OCI-M2 (cell line): ENCODE results near the gene KIRREL3.
"Not testable (repeated sequence)": the region's sequence is repeated elsewhere in the genome, so short reads cannot be mapped to it uniquely, and the experiment has no call there.

Source experiments
- DNase-seq: peaks from one replicate; lab custom pipeline; 2025; ENCODE audit not compliant: unreplicated experiment; lab: John Stamatoyannopoulos, UW

KIRREL3 gene

GRCh38 chr11:126396266-126396665 lies 604.3 kb downstream of the KIRREL3 start:
- not testable (repeated sequence) for DNase-seq

GRCh38 chr11:126395784-126396183 lies 604.8 kb downstream of the KIRREL3 start:
- not testable (repeated sequence) for DNase-seq

GRCh38 chr11:126394634-126395072 lies 605.9 kb downstream of the KIRREL3 start:
- DNase-seq: not testable (repeated sequence)

GRCh38 chr11:126394036-126394435 lies 606.5 kb downstream of the KIRREL3 start:
- no peak for DNase-seq

GRCh38 chr11:126393143-126393542 lies 607.4 kb downstream of the KIRREL3 start:
- DNase-seq: no peak

- no peak for DNase-seq
Measured at GRCh38 chr11:126392633-126393013, 607.9 kb downstream of the KIRREL3 start.

- no peak for DNase-seq
Measured at GRCh38 chr11:126391970-126392632, 608.5 kb downstream of the KIRREL3 start.

GRCh38 chr11:126391286-126391954 lies 609.1 kb downstream of the KIRREL3 start:
- no peak for DNase-seq

GRCh38 chr11:126390272-126390867 lies 610.2 kb downstream of the KIRREL3 start:
- no peak for DNase-seq

GRCh38 chr11:126387857-126388256 lies 612.7 kb downstream of the KIRREL3 start:
- no peak for DNase-seq

GRCh38 chr11:126386729-126387071 lies 613.9 kb downstream of the KIRREL3 start:
- DNase-seq: not testable (repeated sequence)

- DNase-seq: no peak
Measured at GRCh38 chr11:126385991-126386728, 614.4 kb downstream of the KIRREL3 start.

GRCh38 chr11:126384449-126385070 lies 616.0 kb downstream of the KIRREL3 start:
- no peak for DNase-seq

GRCh38 chr11:126383339-126384335 lies 616.9 kb downstream of the KIRREL3 start:
- DNase-seq: no peak

GRCh38 chr11:126382641-126383040 lies 617.9 kb downstream of the KIRREL3 start:
- DNase-seq: not testable (repeated sequence)

- not testable (repeated sequence) for DNase-seq
Measured at GRCh38 chr11:126381960-126382359, 618.6 kb downstream of the KIRREL3 start.

GRCh38 chr11:126380909-126381308 lies 619.7 kb downstream of the KIRREL3 start:
- no peak for DNase-seq

GRCh38 chr11:126378763-126379162 lies 621.8 kb downstream of the KIRREL3 start:
- DNase-seq: no peak

- DNase-seq: no peak
Measured at GRCh38 chr11:126375726-126376125, 624.8 kb downstream of the KIRREL3 start.
